ENCODE data around the gene UTP25. TPM values are rescaled to one million over a fixed set of nuclear protein-coding genes. Genes with fewer than 3 reads are reported as not detected.

Gene UTP25, protein sequence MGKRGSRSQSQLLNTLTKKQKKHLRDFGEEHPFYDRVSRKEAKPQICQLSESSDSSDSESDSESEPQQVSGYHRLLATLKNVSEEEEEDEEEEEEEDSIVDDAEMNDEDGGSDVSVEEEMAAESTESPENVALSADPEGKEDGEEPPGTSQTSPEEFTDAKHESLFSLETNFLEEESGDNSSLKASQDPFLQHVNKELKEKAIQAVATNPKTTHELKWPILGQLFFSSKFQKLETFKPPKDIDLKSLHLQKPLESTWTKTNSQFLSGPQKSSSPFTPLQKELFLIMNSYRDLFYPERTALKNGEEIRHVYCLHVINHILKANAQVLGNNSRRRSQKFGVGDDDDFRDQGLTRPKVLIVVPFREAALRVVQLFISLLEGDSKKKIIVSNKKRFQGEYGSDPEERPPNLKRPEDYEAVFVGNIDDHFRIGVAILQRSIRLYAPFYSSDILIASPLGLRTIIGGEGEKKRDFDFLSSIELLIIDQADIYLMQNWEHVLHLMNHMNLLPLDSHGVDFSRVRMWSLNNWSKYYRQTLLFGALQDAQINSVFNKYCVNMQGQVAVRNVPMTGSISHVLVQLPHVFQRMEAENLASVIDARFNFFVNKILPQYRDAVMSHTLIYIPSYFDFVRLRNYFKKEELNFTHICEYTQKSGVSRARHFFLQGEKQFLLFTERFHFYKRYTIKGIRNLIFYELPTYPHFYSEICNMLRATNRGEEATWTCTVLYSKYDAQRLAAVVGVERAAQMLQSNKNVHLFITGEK
- total RNA-seq (2022; extraction: Qiagen RNA extraction): 10.1 to 12.6 TPM (median 11.5 TPM) in 5 replicates

DNA sequence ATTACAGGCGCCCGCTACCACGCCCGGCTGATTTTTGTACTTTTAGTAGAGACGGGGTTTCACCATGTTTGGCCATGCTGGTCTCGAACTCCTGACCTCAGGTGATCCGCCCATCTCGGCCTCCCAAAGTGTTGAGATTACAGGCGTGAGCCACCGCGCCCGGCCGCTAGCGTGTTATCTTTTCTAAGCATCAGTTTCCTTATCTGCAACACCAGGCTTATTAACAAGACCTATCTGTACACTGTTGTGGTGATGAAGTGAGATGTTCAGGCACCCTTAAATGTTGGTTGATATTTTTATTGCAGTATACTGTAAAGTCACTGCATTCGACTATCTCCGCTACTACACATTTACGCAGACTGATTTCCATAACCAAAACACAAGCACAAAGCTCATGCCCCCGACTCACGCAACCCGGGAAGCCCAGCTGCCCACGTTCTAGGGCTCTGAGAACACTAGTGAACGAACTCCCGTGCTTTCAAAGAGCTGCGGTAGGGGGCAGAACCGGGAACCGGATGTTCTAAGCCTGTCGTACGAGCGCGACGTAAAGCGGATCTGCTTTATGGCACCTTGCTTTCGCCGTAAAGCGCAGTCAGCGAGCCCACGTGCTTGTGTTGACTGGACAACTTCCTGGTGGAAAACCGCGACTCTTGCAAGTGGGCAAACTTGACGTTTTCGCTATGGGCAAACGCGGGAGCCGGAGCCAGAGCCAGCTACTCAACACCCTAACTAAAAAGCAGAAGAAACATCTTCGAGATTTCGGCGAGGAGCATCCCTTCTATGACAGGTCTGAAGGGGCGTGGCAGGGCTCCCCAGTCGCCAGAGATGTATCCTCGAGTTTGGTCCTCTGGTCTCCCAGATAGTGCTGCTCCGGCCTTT, at the start of gene UTP25:
UTP25 (plus strand) TSS at position 589 of the 879 bp plus-strand sequence; CDS start at position 681, 92 bp downstream.

DNA sequence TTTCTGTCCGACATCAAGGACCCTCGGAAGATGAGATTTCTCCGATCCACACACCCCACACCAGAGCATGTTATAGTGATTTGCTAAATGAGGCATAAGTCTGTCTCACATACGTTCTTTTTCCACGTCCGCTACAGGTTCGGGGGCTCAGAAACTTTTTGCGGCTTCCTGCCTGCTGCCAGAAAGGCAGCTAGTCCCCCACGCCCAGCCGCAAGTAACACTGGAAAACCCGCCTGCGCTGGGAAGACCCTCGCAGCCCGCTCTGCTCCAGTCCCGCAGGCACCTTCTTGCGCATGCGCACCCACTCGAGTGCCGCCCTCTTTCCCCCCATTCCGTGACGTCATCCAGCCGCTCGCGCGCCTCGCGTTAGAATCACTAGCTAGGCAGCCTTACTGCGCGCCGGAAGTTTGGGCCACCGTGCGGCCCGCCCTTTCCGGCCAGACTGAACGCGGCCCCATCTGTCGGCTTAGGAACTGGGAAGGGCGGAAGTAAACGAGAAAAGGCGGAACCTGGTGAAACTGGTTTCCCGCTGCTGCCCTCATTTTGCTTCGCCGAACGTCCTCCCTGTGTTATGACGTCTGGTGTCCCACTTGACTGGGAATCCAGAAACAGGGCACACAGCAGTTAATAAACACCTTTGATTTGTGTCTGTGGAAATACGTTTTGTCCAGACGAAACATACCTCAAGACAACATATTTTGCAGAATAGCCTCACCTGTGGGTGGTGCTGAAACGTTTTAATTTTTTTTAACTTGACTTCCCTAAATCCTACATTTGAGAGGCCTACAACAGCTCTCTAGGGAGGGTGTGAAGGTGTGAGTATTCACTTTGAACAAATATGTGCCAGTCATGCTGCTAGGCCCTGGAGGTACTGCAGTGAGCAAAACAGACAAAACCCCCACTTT, 43.3 kb upstream of the UTP25 start, which contains the start of gene C1orf74:
C1orf74 (minus strand) TSS at position 295 of the 905 bp plus-strand sequence. CDS start 925 bp downstream, outside the sequence.

DNA sequence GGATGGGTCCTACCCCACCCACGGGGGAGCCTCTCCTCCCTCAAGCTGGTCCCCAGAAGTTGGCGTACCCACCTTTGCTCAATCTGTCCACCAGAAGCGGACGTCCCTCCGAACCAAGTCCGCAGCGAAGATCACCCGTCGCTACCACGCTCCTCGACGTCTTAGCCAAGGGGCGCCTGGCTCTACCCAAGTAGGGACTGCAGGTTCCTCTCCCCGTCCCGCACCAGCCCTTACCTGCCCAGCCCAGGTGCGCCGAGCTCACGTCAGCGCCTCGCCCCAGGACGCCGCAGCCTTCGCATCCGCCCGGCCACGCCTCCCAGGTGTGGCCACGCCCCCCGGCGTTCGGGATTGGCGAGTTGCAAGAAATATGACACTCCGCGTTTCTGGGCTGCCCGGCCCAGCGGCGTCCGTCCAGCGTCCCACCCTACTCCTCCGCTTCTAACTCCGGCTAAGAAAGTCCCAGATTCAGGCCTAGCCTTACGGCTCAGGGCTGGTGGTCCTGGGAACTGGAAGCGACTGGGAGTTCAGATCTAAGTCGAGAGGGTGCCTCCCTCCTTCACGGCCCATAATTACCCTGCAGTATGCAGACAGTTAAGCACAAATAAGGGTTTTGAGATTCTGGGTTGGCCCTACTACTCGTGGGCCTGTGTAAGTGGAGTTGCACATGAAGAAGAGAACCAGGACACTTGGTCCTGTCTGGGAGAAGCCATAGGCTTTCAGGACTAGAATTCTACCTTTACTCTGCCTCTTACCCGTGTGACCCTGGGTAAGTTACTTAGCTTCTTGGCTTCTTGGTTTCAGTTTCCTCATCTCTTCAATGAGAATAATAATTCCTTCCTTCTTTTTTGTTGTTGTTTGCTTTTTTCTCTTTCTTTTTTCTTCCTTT, 21.7 kb upstream of the UTP25 start, which contains the start of gene IRF6:
IRF6 (minus strand) TSS at position 268 of the 886 bp plus-strand sequence. CDS start 4,729 bp downstream, outside the sequence.

Other genes starting within 250 kb of the UTP25 start
- 0.14 to 0.43 TPM (median 0.30 TPM) in 5 replicates for gene CAMK1G, start 244.3 kb upstream of the UTP25 start, total RNA-seq (2022; extraction: Qiagen RNA extraction)
- gene LAMB3, start 175.5 kb upstream of the UTP25 start, total RNA-seq (2022; extraction: Qiagen RNA extraction): 14.4 to 21.7 TPM (median 19.4 TPM) in 5 replicates
- gene G0S2, start 152.6 kb upstream of the UTP25 start, total RNA-seq (2022; extraction: Qiagen RNA extraction): 3.2 to 4.1 TPM (median 3.4 TPM) in 5 replicates
- 0.26 to 0.62 TPM (median 0.45 TPM) in 5 replicates for gene HSD11B1, start 123.1 kb upstream of the UTP25 start, total RNA-seq (2022; extraction: Qiagen RNA extraction)
- gene TRAF3IP3, start 71.9 kb upstream of the UTP25 start, total RNA-seq (2022; extraction: Qiagen RNA extraction): not detected in 5 replicates
- gene C1orf74, start 43.4 kb upstream of the UTP25 start, total RNA-seq (2022; extraction: Qiagen RNA extraction): 1.3 to 2.0 TPM (median 1.8 TPM) in 5 replicates
- 0.13 to 0.29 TPM (median 0.21 TPM) in 5 replicates for gene IRF6, start 21.8 kb upstream of the UTP25 start, total RNA-seq (2022; extraction: Qiagen RNA extraction)
- 0.03 to 0.06 TPM (median 0.06 TPM) in 5 replicates for gene SYT14, start 110.2 kb downstream of the UTP25 start, total RNA-seq (2022; extraction: Qiagen RNA extraction)